Measurements from ENCODE around the gene GBE1.

DNA sequence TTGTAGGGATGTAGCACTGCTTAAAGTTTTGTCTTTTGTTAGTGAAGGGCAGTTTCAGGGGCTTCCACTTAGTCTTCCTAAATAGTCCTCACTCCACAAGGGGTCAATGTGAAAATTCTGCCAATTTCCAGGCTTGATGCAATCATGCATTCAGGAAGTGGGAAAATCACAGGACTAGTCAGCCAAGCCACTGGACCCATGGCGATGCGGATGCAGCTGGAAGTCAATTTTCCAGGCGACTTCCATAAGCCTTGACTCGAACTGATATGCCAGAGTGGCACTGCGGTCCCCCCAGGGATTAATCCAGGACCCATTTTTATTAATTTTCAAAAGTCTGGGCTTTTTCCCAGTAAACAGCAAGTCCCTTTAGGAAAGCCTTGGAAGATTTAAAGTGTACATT, 26.1 kb downstream of the GBE1 start:
- TF ChIP-seq ZNF548 (tag by site-specific recombination; IDR thresholded peaks at IDR 0.05) (no peak), OVOL3 (tag by site-specific recombination; IDR thresholded peaks at IDR 0.05) (no peak), ZNF701 (tag by site-specific recombination; IDR thresholded peaks at IDR 0.05) (no peak), ZNF514 (tag by site-specific recombination; IDR thresholded peaks at IDR 0.05) (no peak)
- TF ChIP-seq, protein P1, sequence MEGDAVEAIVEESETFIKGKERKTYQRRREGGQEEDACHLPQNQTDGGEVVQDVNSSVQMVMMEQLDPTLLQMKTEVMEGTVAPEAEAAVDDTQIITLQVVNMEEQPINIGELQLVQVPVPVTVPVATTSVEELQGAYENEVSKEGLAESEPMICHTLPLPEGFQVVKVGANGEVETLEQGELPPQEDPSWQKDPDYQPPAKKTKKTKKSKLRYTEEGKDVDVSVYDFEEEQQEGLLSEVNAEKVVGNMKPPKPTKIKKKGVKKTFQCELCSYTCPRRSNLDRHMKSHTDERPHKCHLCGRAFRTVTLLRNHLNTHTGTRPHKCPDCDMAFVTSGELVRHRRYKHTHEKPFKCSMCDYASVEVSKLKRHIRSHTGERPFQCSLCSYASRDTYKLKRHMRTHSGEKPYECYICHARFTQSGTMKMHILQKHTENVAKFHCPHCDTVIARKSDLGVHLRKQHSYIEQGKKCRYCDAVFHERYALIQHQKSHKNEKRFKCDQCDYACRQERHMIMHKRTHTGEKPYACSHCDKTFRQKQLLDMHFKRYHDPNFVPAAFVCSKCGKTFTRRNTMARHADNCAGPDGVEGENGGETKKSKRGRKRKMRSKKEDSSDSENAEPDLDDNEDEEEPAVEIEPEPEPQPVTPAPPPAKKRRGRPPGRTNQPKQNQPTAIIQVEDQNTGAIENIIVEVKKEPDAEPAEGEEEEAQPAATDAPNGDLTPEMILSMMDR (tag by site-specific recombination; IDR thresholded peaks at IDR 0.05) = no peak
- TF ChIP-seq, protein P2, sequence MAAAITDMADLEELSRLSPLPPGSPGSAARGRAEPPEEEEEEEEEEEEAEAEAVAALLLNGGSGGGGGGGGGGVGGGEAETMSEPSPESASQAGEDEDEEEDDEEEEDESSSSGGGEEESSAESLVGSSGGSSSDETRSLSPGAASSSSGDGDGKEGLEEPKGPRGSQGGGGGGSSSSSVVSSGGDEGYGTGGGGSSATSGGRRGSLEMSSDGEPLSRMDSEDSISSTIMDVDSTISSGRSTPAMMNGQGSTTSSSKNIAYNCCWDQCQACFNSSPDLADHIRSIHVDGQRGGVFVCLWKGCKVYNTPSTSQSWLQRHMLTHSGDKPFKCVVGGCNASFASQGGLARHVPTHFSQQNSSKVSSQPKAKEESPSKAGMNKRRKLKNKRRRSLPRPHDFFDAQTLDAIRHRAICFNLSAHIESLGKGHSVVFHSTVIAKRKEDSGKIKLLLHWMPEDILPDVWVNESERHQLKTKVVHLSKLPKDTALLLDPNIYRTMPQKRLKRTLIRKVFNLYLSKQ (tag by site-specific recombination; IDR thresholded peaks at IDR 0.05; ENCODE audit: borderline replicate concordance) = no peak
